K562 (cell line): Measurements from ENCODE around the gene SPRR2G. TPM values are rescaled to one million over a fixed set of nuclear protein-coding genes. Genes with fewer than 3 reads are reported as not detected.

ENCODE experiments used
- polyA plus RNA-seq, 8 experiments: library from polyadenylated mRNA; depleted of rRNA in 4 of 8; stranded (reverse) in 5 of 8; unstranded in 3 of 8; fragments of >200 nt; fragmentation: Nextera tagmentation in 2 of 8; fragmentation: Illumina TruSeq in 1 of 8; extraction: Ambion mirVana in 2 of 8; extraction: Trizol in 1 of 8; gene quantifications; 2 replicates each; pipeline versions ENCODE4 v1.2.1 to v1.2.3, GENCODE V29; 2011 to 2014; ENCODE audit warnings: inconsistent platforms in 1 of 8, missing spikeins in 1 of 8
- small RNA-seq: library from RNA; depleted of rRNA; stranded (forward); fragments of <200 nt; gene quantifications from one replicate; pipeline ENCODE3, GENCODE V24; 2014
- total RNA-seq, 7 experiments: library from RNA; depleted of rRNA in 6 of 7; stranded (reverse); fragments of >200 nt in 6 of 7; fragmentation: Illumina TruSeq in 2 of 7; extraction: Trizol in 2 of 7; gene quantifications; 2 replicates each; pipeline versions ENCODE4 v1.2.1 to v1.2.3, GENCODE V29; 2011 to 2021; ENCODE audit warnings: low replicate concordance in 1 of 7

The SPRR2G gene
- total and polyA plus RNA-seq, 9 of the 15 experiments (the other 6 are each of a cell fraction or from before 2014, with no cell fraction given): not detected

Small RNA genes lying within 50 kb of the gene (small RNA-seq; reads per million reads assigned to genes)
- not detected for gene SPRR2C

Other genes with a start within 250 kb of the SPRR2G start
Only the 7 nearest of the 19 such genes appear.
- not detected in 2 replicates for gene SPRR2A, start 93.4 kb downstream of the SPRR2G start, total RNA-seq (2014; rRNA removed)
- not detected in 2 replicates for gene SPRR2A, start 93.4 kb downstream of the SPRR2G start, total RNA-seq (2014; rRNA removed; fragmentation: Illumina TruSeq; extraction: Trizol)
- not detected in 2 replicates for gene SPRR2A, start 93.4 kb downstream of the SPRR2G start, total RNA-seq (2015; rRNA removed; fragmentation: Illumina TruSeq; extraction: Trizol)
- gene SPRR2A, start 93.4 kb downstream of the SPRR2G start, total RNA-seq (2021): not detected in 2 replicates
- not detected in 2 replicates for gene SPRR2A, start 93.4 kb downstream of the SPRR2G start, polyA plus RNA-seq (2011; rRNA removed)
- not detected in 2 replicates for gene SPRR2A, start 93.4 kb downstream of the SPRR2G start, polyA plus RNA-seq (2014; fragmentation: Illumina TruSeq; extraction: Trizol)
- gene SPRR2A, start 93.4 kb downstream of the SPRR2G start, polyA plus RNA-seq (2014; fragmentation: Nextera tagmentation; extraction: Ambion mirVana): under 1 TPM in 1 of 2 experiments, not detected in 1; 0.17 TPM
- gene SPRR2A, start 93.4 kb downstream of the SPRR2G start, polyA plus RNA-seq (2014; rRNA removed): not detected in 2 replicates
- gene SPRR2B, start 79.3 kb downstream of the SPRR2G start, total RNA-seq (2014; rRNA removed): not detected in 2 replicates
- not detected in 2 replicates for gene SPRR2B, start 79.3 kb downstream of the SPRR2G start, total RNA-seq (2014; rRNA removed; fragmentation: Illumina TruSeq; extraction: Trizol)
- gene SPRR2B, start 79.3 kb downstream of the SPRR2G start, total RNA-seq (2015; rRNA removed; fragmentation: Illumina TruSeq; extraction: Trizol): not detected in 2 replicates
- not detected in 2 replicates for gene SPRR2B, start 79.3 kb downstream of the SPRR2G start, total RNA-seq (2021)
- not detected in 2 replicates for gene SPRR2B, start 79.3 kb downstream of the SPRR2G start, polyA plus RNA-seq (2011; rRNA removed)
- gene SPRR2B, start 79.3 kb downstream of the SPRR2G start, polyA plus RNA-seq (2014; fragmentation: Illumina TruSeq; extraction: Trizol): not detected in 2 replicates
- not detected for gene SPRR2B, start 79.3 kb downstream of the SPRR2G start, polyA plus RNA-seq (2014; fragmentation: Nextera tagmentation; extraction: Ambion mirVana)
- not detected in 2 replicates for gene SPRR2B, start 79.3 kb downstream of the SPRR2G start, polyA plus RNA-seq (2014; rRNA removed)
- not detected in 2 replicates for gene SPRR2E, start 56.4 kb downstream of the SPRR2G start, total RNA-seq (2014; rRNA removed)
- not detected in 2 replicates for gene SPRR2E, start 56.4 kb downstream of the SPRR2G start, total RNA-seq (2014; rRNA removed; fragmentation: Illumina TruSeq; extraction: Trizol)
- not detected in 2 replicates for gene SPRR2E, start 56.4 kb downstream of the SPRR2G start, total RNA-seq (2015; rRNA removed; fragmentation: Illumina TruSeq; extraction: Trizol)
- not detected in 2 replicates for gene SPRR2E, start 56.4 kb downstream of the SPRR2G start, total RNA-seq (2021)
- not detected in 2 replicates for gene SPRR2E, start 56.4 kb downstream of the SPRR2G start, polyA plus RNA-seq (2011; rRNA removed)
- gene SPRR2E, start 56.4 kb downstream of the SPRR2G start, polyA plus RNA-seq (2014; fragmentation: Illumina TruSeq; extraction: Trizol): not detected in 2 replicates
- gene SPRR2E, start 56.4 kb downstream of the SPRR2G start, polyA plus RNA-seq (2014; fragmentation: Nextera tagmentation; extraction: Ambion mirVana): not detected
- gene SPRR2E, start 56.4 kb downstream of the SPRR2G start, polyA plus RNA-seq (2014; rRNA removed): not detected in 2 replicates
- 0.33 TPM in 1 of 2 replicates, not detected in the other for gene SPRR2F, start 37.4 kb downstream of the SPRR2G start, total RNA-seq (2014; rRNA removed)
- 0.22 and 0.41 TPM in 2 replicates for gene SPRR2F, start 37.4 kb downstream of the SPRR2G start, total RNA-seq (2014; rRNA removed; fragmentation: Illumina TruSeq; extraction: Trizol)
- not detected in 2 replicates for gene SPRR2F, start 37.4 kb downstream of the SPRR2G start, total RNA-seq (2015; rRNA removed; fragmentation: Illumina TruSeq; extraction: Trizol)
- gene SPRR2F, start 37.4 kb downstream of the SPRR2G start, total RNA-seq (2021): 0.76 TPM in 1 of 2 replicates, not detected in the other
- gene SPRR2F, start 37.4 kb downstream of the SPRR2G start, polyA plus RNA-seq (2011; rRNA removed): not detected in 2 replicates
- gene SPRR2F, start 37.4 kb downstream of the SPRR2G start, polyA plus RNA-seq (2014; fragmentation: Illumina TruSeq; extraction: Trizol): 0.29 and 0.39 TPM in 2 replicates
- 1 to 10 TPM; 1.9 to 2.0 TPM for gene SPRR2F, start 37.4 kb downstream of the SPRR2G start, polyA plus RNA-seq (2014; fragmentation: Nextera tagmentation; extraction: Ambion mirVana)
- gene SPRR2F, start 37.4 kb downstream of the SPRR2G start, polyA plus RNA-seq (2014; rRNA removed): 0.35 and 0.41 TPM in 2 replicates
- gene LELP1, start 52.5 kb upstream of the SPRR2G start, total RNA-seq (2014; rRNA removed): not detected in 2 replicates
- gene LELP1, start 52.5 kb upstream of the SPRR2G start, total RNA-seq (2014; rRNA removed; fragmentation: Illumina TruSeq; extraction: Trizol): not detected in 2 replicates
- gene LELP1, start 52.5 kb upstream of the SPRR2G start, total RNA-seq (2015; rRNA removed; fragmentation: Illumina TruSeq; extraction: Trizol): not detected in 2 replicates
- gene LELP1, start 52.5 kb upstream of the SPRR2G start, total RNA-seq (2021): not detected in 2 replicates
- gene LELP1, start 52.5 kb upstream of the SPRR2G start, polyA plus RNA-seq (2011; rRNA removed): not detected in 2 replicates
- gene LELP1, start 52.5 kb upstream of the SPRR2G start, polyA plus RNA-seq (2014; fragmentation: Illumina TruSeq; extraction: Trizol): not detected in 2 replicates
- gene LELP1, start 52.5 kb upstream of the SPRR2G start, polyA plus RNA-seq (2014; fragmentation: Nextera tagmentation; extraction: Ambion mirVana): not detected
- not detected in 2 replicates for gene LELP1, start 52.5 kb upstream of the SPRR2G start, polyA plus RNA-seq (2014; rRNA removed)
- gene PRR9, start 66.7 kb upstream of the SPRR2G start, total RNA-seq (2014; rRNA removed): 0.23 TPM in 1 of 2 replicates, not detected in the other
- gene PRR9, start 66.7 kb upstream of the SPRR2G start, total RNA-seq (2014; rRNA removed; fragmentation: Illumina TruSeq; extraction: Trizol): 0.15 and 0.38 TPM in 2 replicates
- gene PRR9, start 66.7 kb upstream of the SPRR2G start, total RNA-seq (2015; rRNA removed; fragmentation: Illumina TruSeq; extraction: Trizol): 1.4 and 1.6 TPM in 2 replicates
- gene PRR9, start 66.7 kb upstream of the SPRR2G start, total RNA-seq (2021): 0.20 TPM in 1 of 2 replicates, not detected in the other
- 0.14 TPM in 1 of 2 replicates, not detected in the other for gene PRR9, start 66.7 kb upstream of the SPRR2G start, polyA plus RNA-seq (2011; rRNA removed)
- gene PRR9, start 66.7 kb upstream of the SPRR2G start, polyA plus RNA-seq (2014; fragmentation: Illumina TruSeq; extraction: Trizol): 0.22 TPM in 1 of 2 replicates, not detected in the other
- 1 to 10 TPM in 1 of 2 experiments, under 1 TPM in 1; 0.59 to 1.1 TPM for gene PRR9, start 66.7 kb upstream of the SPRR2G start, polyA plus RNA-seq (2014; fragmentation: Nextera tagmentation; extraction: Ambion mirVana)
- 0.25 TPM in 1 of 2 replicates, not detected in the other for gene PRR9, start 66.7 kb upstream of the SPRR2G start, polyA plus RNA-seq (2014; rRNA removed)
- gene LORICRIN, start 108.8 kb upstream of the SPRR2G start, total RNA-seq (2014; rRNA removed): not detected in 2 replicates
- not detected in 2 replicates for gene LORICRIN, start 108.8 kb upstream of the SPRR2G start, total RNA-seq (2014; rRNA removed; fragmentation: Illumina TruSeq; extraction: Trizol)
- not detected in 2 replicates for gene LORICRIN, start 108.8 kb upstream of the SPRR2G start, total RNA-seq (2015; rRNA removed; fragmentation: Illumina TruSeq; extraction: Trizol)
- gene LORICRIN, start 108.8 kb upstream of the SPRR2G start, total RNA-seq (2021): not detected in 2 replicates
- not detected in 2 replicates for gene LORICRIN, start 108.8 kb upstream of the SPRR2G start, polyA plus RNA-seq (2011; rRNA removed)
- not detected in 2 replicates for gene LORICRIN, start 108.8 kb upstream of the SPRR2G start, polyA plus RNA-seq (2014; fragmentation: Illumina TruSeq; extraction: Trizol)
- not detected for gene LORICRIN, start 108.8 kb upstream of the SPRR2G start, polyA plus RNA-seq (2014; fragmentation: Nextera tagmentation; extraction: Ambion mirVana)
- gene LORICRIN, start 108.8 kb upstream of the SPRR2G start, polyA plus RNA-seq (2014; rRNA removed): not detected in 2 replicates